Cardiac septum (tissue), 1 donor: Measurements from ENCODE around the gene ADAT2. TPM values are rescaled to one million over a fixed set of nuclear protein-coding genes. Genes with fewer than 3 reads are reported as not detected.

Source experiments
- DNase-seq: peaks from one replicate; pipeline ENCODE4 v3.0.0-alpha.2; 2020; ENCODE audit warnings: low spot score
- intact Hi-C: fragments of 100-400 bp; cut with DNase I; formaldehyde crosslinking; loops from one replicate; pipeline ENCODE4 v1.14.0; 2022
- total RNA-seq: library from RNA; stranded (reverse); fragmentation: NEBNext Ultra II Directional; extraction: Animal tissue kit (Norgen Biotek cat#: 25700); gene quantifications from one replicate; pipeline ENCODE4 v1.2.1, GENCODE V29; 2021
- donor health status: DM: no; HTN: no; CAD: no.

ADAT2 gene
- total RNA-seq, 1 donor from 2014 or later = 2.2 TPM

- no peak for DNase-seq
- intact Hi-C loops = no loop called here
Measured at GRCh38 chr6:143443096-143443495, 7.4 kb downstream of the ADAT2 start.

GRCh38 chr6:143441680-143442545, 8.6 kb downstream of the ADAT2 start:
- intact Hi-C loops = no loop called here
- DNase-seq = no peak

- DNase-seq = no peak
- intact Hi-C loops = no loop called here
Measured at GRCh38 chr6:143441010-143441409, 9.5 kb downstream of the ADAT2 start.

- no peak for DNase-seq
- intact Hi-C loops = no loop called here
Measured at GRCh38 chr6:143432588-143432987, 17.9 kb downstream of the ADAT2 start.

GRCh38 chr6:143431226-143431625, 19.3 kb downstream of the ADAT2 start:
- intact Hi-C loops = no loop called here

GRCh38 chr6:143429970-143430369, 20.5 kb downstream of the ADAT2 start:
- intact Hi-C loops = loop anchor here (5.0 kb wide), 1 partner anchor 958 kb away; no protein-coding TSS in a partner anchor
- DNase-seq = no peak

More at GRCh38 chr6:143431226-143431625, 19.3 kb downstream of the ADAT2 start:
- DNase-seq = no peak

- peak; percentile 80 for DNase-seq
- intact Hi-C loops = loop anchor here (2.0 to 5.0 kb wide), 2 partner anchors 734 to 955 kb away; no protein-coding TSS in a partner anchor
Measured at GRCh38 chr6:143427109-143427817, 23.2 kb downstream of the ADAT2 start.

GRCh38 chr6:143426026-143426425, 24.5 kb downstream of the ADAT2 start:
- intact Hi-C loops = loop anchor here (2.0 to 5.0 kb wide), 2 partner anchors 733 to 954 kb away; no protein-coding TSS in a partner anchor
- DNase-seq = no peak

GRCh38 chr6:143419526-143419925, 31.0 kb downstream of the ADAT2 start:
- intact Hi-C loops = no loop called here
- no peak for DNase-seq

- intact Hi-C loops = no loop called here
- DNase-seq = no peak
Measured at GRCh38 chr6:143414769-143415168, 35.7 kb downstream of the ADAT2 start.

- intact Hi-C loops = no loop called here
- no peak for DNase-seq
Measured at GRCh38 chr6:143410859-143411270, 39.6 kb downstream of the ADAT2 start.

GRCh38 chr6:143408787-143409162, 41.7 kb downstream of the ADAT2 start:
- DNase-seq = no peak
- intact Hi-C loops = no loop called here

GRCh38 chr6:143408151-143408786, 42.2 kb downstream of the ADAT2 start:
- intact Hi-C loops = no loop called here
- DNase-seq = no peak

GRCh38 chr6:143406673-143407072, 43.8 kb downstream of the ADAT2 start:
- intact Hi-C loops = no loop called here
- DNase-seq = no peak

GRCh38 chr6:143405373-143406154, 44.9 kb downstream of the ADAT2 start:
- DNase-seq = no peak
- intact Hi-C loops = no loop called here

- no peak for DNase-seq
- intact Hi-C loops = no loop called here
Measured at GRCh38 chr6:143402721-143403336, 47.7 kb downstream of the ADAT2 start.

GRCh38 chr6:143401636-143402370, 48.7 kb downstream of the ADAT2 start:
- intact Hi-C loops = no loop called here
- no peak for DNase-seq

GRCh38 chr6:143401068-143401446, 49.4 kb downstream of the ADAT2 start:
- intact Hi-C loops = no loop called here
- DNase-seq = no peak
